HUES64 (cell line): ENCODE data around the gene RNPEPL1.

ENCODE experiments used
- H3K27ac ChIP-seq: 2 replicates; pipeline ENCODE4 v1.7.0; 2013; ENCODE audit warnings: low read depth, low read length, inconsistent platforms
- H3K27me3 ChIP-seq: 2 replicates; pipeline ENCODE4 v1.6.1; 2013; ENCODE audit warnings: mild to moderate bottlenecking, low read length; ENCODE audit not compliant: insufficient read depth
- H3K36me3 ChIP-seq: 2 replicates; pipeline ENCODE4 v1.6.1; 2013; ENCODE audit warnings: mild to moderate bottlenecking, low read length; ENCODE audit not compliant: insufficient read depth
- H3K4me1 ChIP-seq: 2 replicates; pipeline ENCODE4 v1.6.1; 2013; ENCODE audit warnings: mild to moderate bottlenecking, low read length, moderate library complexity; ENCODE audit not compliant: insufficient read depth
- H3K4me3 ChIP-seq: 2 replicates; pipeline ENCODE4 v1.5.1; 2013; ENCODE audit warnings: mild to moderate bottlenecking, low read length, moderate library complexity
- H3K9ac ChIP-seq: 2 replicates; pipeline ENCODE4 v1.6.1; 2013; ENCODE audit warnings: mild to moderate bottlenecking, low read depth, low read length
- H3K9me3 ChIP-seq: 2 replicates; pipeline ENCODE4 v1.6.1; 2013; ENCODE audit warnings: low read depth, low read length; ENCODE audit not compliant: insufficient read depth
- WGBS: fragments of 150-250, 120-280 bp; methylation state at CpG from one replicate; pipeline ENCODE4 v1.1.7; 2013; ENCODE audit warnings: missing lambda C conversion rate; 5-methylcytosine and 5-hydroxymethylcytosine counted together

The RNPEPL1 gene

GRCh38 chr2:240588669-240589068, 20.4 kb downstream of the RNPEPL1 start:
- no peak overlapping the region for H3K27ac ChIP-seq
- peaks cover 13% of the 10 kb centered on the region for H3K4me1 ChIP-seq
- 94% methylated on average over 4 of the region's 4 CpGs for WGBS

GRCh38 chr2:240589375-240589774, 21.1 kb downstream of the RNPEPL1 start:
- 85% methylated on average over 14 of the region's 14 CpGs for WGBS
- Histone ChIP-seq H3K4me3 (no peak overlapping the region), H3K4me1 (peaks cover 13% of the 10 kb centered on the region), H3K9ac (no peak overlapping the region), H3K27me3 (no peaks in the 10 kb centered on the region), H3K9me3 (no peaks in the 10 kb centered on the region), H3K36me3 (peaks cover 14% of the 10 kb centered on the region; the same call in 1 of the 2 replicates), H3K27ac (no peak overlapping the region)

More at GRCh38 chr2:240588669-240589068, 20.4 kb downstream of the RNPEPL1 start:
- no peak overlapping the region for H3K4me3 ChIP-seq
- H3K9me3 ChIP-seq: no peaks in the 10 kb centered on the region
- H3K27me3 ChIP-seq: no peaks in the 10 kb centered on the region
- H3K9ac ChIP-seq: no peak overlapping the region
- H3K36me3 ChIP-seq: peaks cover 14% of the 10 kb centered on the region; the same call in 1 of the 2 replicates

- Histone ChIP-seq H3K27me3 (no peaks in the 10 kb centered on the region), H3K36me3 (peaks cover 14% of the 10 kb centered on the region; the same call in 1 of the 2 replicates), H3K9ac (no peak overlapping the region), H3K9me3 (no peaks in the 10 kb centered on the region), H3K4me3 (no peak overlapping the region), H3K4me1 (peaks cover 7% of the 10 kb centered on the region; the same call in 1 of the 2 replicates), H3K27ac (no peak overlapping the region)
- WGBS: 93% methylated on average over 16 of the region's 16 CpGs
These were observed 21.7 kb downstream of the RNPEPL1 start for GRCh38 chr2:240589850-240590525.

- H3K27me3 ChIP-seq: no peaks in the 10 kb centered on the region
- WGBS: 96% methylated on average over 21 of the region's 21 CpGs
- peaks cover 5% of the 10 kb centered on the region; the same call in 1 of the 2 replicates for H3K4me1 ChIP-seq
- H3K36me3 ChIP-seq: peaks cover 14% of the 10 kb centered on the region; the same call in 1 of the 2 replicates
- H3K27ac ChIP-seq: no peak overlapping the region
- no peak overlapping the region for H3K9ac ChIP-seq
- no peak overlapping the region for H3K4me3 ChIP-seq
- H3K9me3 ChIP-seq: no peaks in the 10 kb centered on the region
These were observed 22.4 kb downstream of the RNPEPL1 start for GRCh38 chr2:240590681-240591111.

GRCh38 chr2:240591226-240591625, 22.9 kb downstream of the RNPEPL1 start:
- H3K36me3 ChIP-seq: peaks cover 14% of the 10 kb centered on the region; the same call in 1 of the 2 replicates
- 90% methylated on average over 6 of the region's 6 CpGs for WGBS
- H3K4me1 ChIP-seq: peaks cover 5% of the 10 kb centered on the region; the same call in 1 of the 2 replicates
- no peak overlapping the region for H3K9ac ChIP-seq
- no peaks in the 10 kb centered on the region for H3K27me3 ChIP-seq
- H3K9me3 ChIP-seq: no peaks in the 10 kb centered on the region
- H3K4me3 ChIP-seq: no peak overlapping the region
- H3K27ac ChIP-seq: no peak overlapping the region

- peaks cover 14% of the 10 kb centered on the region; the same call in 1 of the 2 replicates for H3K36me3 ChIP-seq
- no peak overlapping the region for H3K4me3 ChIP-seq
- H3K27ac ChIP-seq: no peak overlapping the region
- H3K9me3 ChIP-seq: no peaks in the 10 kb centered on the region
- no peaks in the 10 kb centered on the region for H3K27me3 ChIP-seq
- H3K4me1 ChIP-seq: peaks cover 5% of the 10 kb centered on the region; the same call in 1 of the 2 replicates
- WGBS: 95% methylated on average over 13 of the region's 13 CpGs
- no peak overlapping the region for H3K9ac ChIP-seq
These were observed 23.5 kb downstream of the RNPEPL1 start for GRCh38 chr2:240591784-240592183.

GRCh38 chr2:240593026-240593702, 24.9 kb downstream of the RNPEPL1 start:
- WGBS: 95% methylated on average over 20 of the region's 20 CpGs
- no peaks in the 10 kb centered on the region for H3K4me1 ChIP-seq
- no peaks in the 10 kb centered on the region for H3K27me3 ChIP-seq
- H3K9me3 ChIP-seq: no peaks in the 10 kb centered on the region
- peaks cover 14% of the 10 kb centered on the region; the same call in 1 of the 2 replicates for H3K36me3 ChIP-seq
- H3K27ac ChIP-seq: no peak overlapping the region
- H3K4me3 ChIP-seq: no peak overlapping the region
- no peak overlapping the region for H3K9ac ChIP-seq

GRCh38 chr2:240593703-240594451, 25.6 kb downstream of the RNPEPL1 start:
- Histone ChIP-seq H3K27ac (no peak overlapping the region), H3K9me3 (no peaks in the 10 kb centered on the region), H3K27me3 (no peaks in the 10 kb centered on the region), H3K4me1 (no peaks in the 10 kb centered on the region), H3K9ac (no peak overlapping the region), H3K4me3 (no peak overlapping the region), H3K36me3 (peaks cover 14% of the 10 kb centered on the region; the same call in 1 of the 2 replicates)
- WGBS: 93% methylated on average over 19 of the region's 19 CpGs

- no peak overlapping the region for H3K27ac ChIP-seq
- H3K27me3 ChIP-seq: no peaks in the 10 kb centered on the region
- no peak overlapping the region for H3K9ac ChIP-seq
- no peaks in the 10 kb centered on the region for H3K4me1 ChIP-seq
- H3K4me3 ChIP-seq: no peak overlapping the region
- peaks cover 15% of the 10 kb centered on the region for H3K36me3 ChIP-seq
- 94% methylated on average over 34 of the region's 34 CpGs for WGBS
- no peaks in the 10 kb centered on the region for H3K9me3 ChIP-seq
These were observed 26.5 kb downstream of the RNPEPL1 start for GRCh38 chr2:240594511-240595380.

GRCh38 chr2:240595381-240596079, 27.2 kb downstream of the RNPEPL1 start:
- Histone ChIP-seq H3K4me3 (no peak overlapping the region), H3K9ac (no peak overlapping the region), H3K27ac (no peak overlapping the region), H3K27me3 (no peaks in the 10 kb centered on the region), H3K9me3 (no peaks in the 10 kb centered on the region), H3K36me3 (peaks cover 16% of the 10 kb centered on the region), H3K4me1 (no peaks in the 10 kb centered on the region)
- 86% methylated on average over 18 of the region's 18 CpGs for WGBS
